AG20443 (cell line): ENCODE results near the gene NDUFV3.
"Not testable (repeated sequence)": the region's sequence is repeated elsewhere in the genome, so short reads cannot be mapped to it uniquely, and the experiment has no call there.

Experiments used
- DNase-seq: peaks from one replicate; pipeline ENCODE4 v3.0.0; 2012; ENCODE audit warnings: low spot score, mixed read lengths

Gene NDUFV3

GRCh38 chr21:42937034-42937940 lies 44.2 kb downstream of the NDUFV3 start:
- DNase-seq: not testable (repeated sequence)

- no peak for DNase-seq
Observed at GRCh38 chr21:42937960-42938605, 45.0 kb downstream of the NDUFV3 start.

GRCh38 chr21:42938606-42938995 lies 45.5 kb downstream of the NDUFV3 start:
- DNase-seq: not testable (repeated sequence)

- peak; percentile 95 for DNase-seq
Observed at GRCh38 chr21:42939582-42940413, 46.7 kb downstream of the NDUFV3 start.

- no peak for DNase-seq
Observed at GRCh38 chr21:42941696-42942085, 48.6 kb downstream of the NDUFV3 start.

- no peak for DNase-seq
Observed at GRCh38 chr21:42942244-42942643, 49.1 kb downstream of the NDUFV3 start.

- DNase-seq: not testable (repeated sequence)
Observed at GRCh38 chr21:42949094-42949755, 56.1 kb downstream of the NDUFV3 start.

- DNase-seq: not testable (repeated sequence)
Observed at GRCh38 chr21:42951193-42951592, 58.1 kb downstream of the NDUFV3 start.

GRCh38 chr21:42956824-42957630 lies 63.9 kb downstream of the NDUFV3 start:
- no peak for DNase-seq

GRCh38 chr21:42958122-42958521 lies 65.0 kb downstream of the NDUFV3 start:
- DNase-seq: not testable (repeated sequence)

- no peak for DNase-seq
Observed at GRCh38 chr21:42959728-42960127, 66.6 kb downstream of the NDUFV3 start.

- no peak for DNase-seq
Observed at GRCh38 chr21:42962380-42963007, 69.4 kb downstream of the NDUFV3 start.
